DMS53 treated with DMSO at 0.1 percent for 48 hours (cell line): ENCODE measurements around the gene PRKAG2.
"Not testable (repeated sequence)": the region's sequence is repeated elsewhere in the genome, so short reads cannot be mapped to it uniquely, and the experiment has no call there.

ENCODE experiments used
- DNase-seq: peaks from one replicate; lab custom pipeline; 2025; ENCODE audit not compliant: unreplicated experiment; lab: John Stamatoyannopoulos, UW

The PRKAG2 gene

DNA sequence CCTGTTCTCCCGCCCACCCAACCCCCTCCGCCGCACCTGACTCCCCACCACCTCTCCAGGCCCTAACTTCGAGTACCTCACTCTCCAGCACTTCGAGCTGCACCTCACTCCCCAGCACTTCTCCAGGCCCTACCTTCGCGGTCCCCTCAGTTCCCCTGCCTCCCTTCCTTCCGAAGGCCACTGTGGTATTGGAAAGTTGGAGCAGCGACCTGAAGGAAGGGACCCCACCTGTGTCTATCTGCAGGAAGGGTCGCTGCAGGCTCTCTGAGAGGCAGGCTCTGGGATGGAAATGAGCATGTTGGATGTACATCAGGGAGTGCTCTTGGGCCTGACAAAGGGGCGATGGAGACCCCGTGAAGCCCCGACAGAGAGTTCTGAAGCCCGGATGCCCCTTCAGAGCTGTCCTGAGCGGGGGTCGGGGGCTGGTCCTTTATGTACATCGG, 122.2 kb downstream of the PRKAG2 start:
- no peak for DNase-seq

- peak; percentile 42 for DNase-seq
Observed at GRCh38 chr7:151754142-151754590, 122.7 kb downstream of the PRKAG2 start.

GRCh38 chr7:151752816-151753595, 123.9 kb downstream of the PRKAG2 start:
- no peak for DNase-seq

- no peak for DNase-seq
Observed at GRCh38 chr7:151752037-151752436, 124.9 kb downstream of the PRKAG2 start.

DNA sequence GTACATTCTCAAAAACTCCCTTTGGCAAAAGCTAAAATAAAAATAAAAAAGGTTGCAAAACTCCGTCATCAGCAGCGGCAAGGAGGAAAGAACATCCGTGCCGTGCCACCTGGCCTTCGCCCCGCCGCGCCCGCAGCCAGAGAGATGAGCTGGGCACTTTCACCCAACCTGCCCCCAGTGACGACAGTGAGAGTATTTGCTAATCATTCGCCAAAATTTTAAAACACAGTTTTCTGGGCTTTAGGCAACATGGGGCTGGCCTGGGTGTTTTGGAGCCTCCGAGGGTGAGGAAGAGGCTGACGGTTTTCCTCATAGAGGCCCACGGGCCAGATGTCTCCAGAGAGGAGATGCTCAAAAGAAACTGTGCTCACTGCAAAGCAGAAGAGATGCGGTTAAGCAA, 128.2 kb downstream of the PRKAG2 start:
- no peak for DNase-seq

DNA sequence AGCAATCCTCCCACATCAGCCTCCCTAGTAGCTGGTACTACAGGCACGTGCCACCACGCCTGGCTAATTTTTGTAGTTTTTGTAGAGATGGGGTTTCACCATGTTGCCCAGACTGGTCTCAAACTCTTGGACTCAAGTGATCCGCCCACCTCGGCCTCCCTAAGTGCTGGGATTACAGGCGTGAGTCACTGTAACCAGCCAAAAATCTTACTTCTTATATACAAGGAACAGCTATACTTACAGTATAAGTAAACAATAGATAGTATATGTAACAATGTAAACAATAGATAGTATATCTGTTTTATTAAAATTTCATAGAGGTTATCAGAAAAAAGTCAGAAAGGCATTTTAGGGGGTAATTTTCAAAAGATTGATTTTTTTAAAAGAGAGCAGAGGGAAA, 128.9 kb downstream of the PRKAG2 start:
- not testable (repeated sequence) for DNase-seq

DNA sequence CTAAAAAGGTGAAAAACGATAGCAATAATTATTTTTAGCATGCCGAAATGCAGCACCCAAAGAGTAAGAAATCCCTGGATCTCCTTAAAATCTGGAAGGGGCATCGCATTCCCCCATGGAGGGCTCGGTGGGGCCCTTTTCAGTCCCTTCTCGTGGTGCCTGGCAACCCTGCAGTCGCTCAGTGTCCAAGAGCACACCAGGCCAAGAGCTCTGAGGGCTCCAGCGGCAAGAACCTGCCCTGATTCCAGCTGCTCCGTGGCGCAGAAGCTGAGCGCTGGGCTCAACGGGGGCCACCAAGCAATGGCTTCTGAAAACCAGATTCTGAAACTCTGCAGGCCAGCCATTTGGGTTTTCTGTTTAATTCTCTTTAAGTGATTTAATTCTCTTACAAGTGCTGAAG, 131.2 kb downstream of the PRKAG2 start:
- no peak for DNase-seq

DNA sequence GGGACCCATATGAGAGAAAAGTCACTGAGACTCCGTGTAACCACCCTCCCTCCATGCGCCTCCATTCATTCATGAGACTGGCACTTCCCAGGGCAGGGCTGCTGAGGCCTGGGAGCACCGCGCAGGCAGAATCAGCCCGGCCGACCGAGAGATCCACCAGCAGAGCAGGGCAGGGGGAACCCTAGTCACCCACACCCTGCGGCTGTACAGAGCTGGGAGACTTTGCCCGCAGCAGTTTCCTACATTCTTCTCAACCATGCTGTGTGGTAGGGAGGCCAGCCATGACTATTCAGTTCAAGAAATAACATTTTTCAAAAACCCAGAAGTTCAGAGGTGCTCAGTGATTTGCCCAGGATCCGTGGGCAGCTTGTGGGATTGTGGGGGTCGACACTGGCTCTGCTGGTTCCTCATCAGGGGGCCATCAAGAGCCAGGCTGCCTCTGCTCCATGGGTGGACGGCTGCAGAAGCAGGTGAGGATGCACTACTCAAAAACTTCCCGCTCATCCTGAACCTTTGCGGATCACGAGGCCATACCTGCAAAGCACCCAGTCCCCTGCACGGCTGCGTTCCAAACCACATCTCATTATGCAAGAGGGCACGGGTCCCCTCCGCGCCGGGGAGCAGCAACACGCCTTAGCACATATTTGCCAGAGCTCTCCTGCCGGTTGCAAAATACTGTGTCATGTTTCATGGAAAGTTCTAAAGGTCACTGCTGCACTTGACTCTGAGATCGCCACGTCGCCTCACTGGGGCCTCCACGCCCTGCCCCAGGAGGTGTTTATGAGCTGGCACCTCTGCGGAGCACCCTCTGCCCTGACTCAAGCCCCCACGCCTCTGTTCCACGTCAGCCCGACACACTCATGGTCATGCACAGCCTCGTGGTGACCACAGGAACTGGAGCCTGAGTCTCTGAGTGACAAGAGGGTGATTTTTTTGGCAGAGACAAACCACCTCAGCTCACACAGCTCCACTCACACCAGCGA, 132.0 kb downstream of the PRKAG2 start:
- peak; percentile 45 for DNase-seq

DNA sequence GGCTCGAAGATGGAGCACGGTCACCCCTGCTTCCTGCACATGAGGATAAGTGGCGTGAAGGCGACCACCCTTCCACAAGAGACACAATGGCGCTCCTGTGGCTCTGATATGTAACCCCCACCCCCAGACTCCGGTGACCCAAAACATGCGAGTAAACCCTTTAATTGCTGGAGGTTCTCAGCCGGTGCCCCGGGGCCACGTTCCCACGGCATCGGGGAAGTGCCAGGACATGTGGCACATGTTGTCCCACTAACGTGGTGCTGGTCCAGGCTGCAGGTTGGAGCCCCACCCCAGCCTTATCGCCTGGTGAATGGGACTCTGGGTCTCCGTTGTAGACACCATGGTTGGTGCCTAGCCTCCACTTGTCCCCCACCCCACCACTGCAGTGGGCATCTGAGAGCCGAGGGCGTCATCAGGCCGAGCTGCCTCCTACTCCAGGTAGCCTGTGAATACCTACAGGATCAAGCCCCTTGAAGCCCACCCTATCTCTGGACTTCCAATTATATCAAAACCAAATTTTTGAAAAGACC, 132.8 kb downstream of the PRKAG2 start:
- no peak for DNase-seq

GRCh38 chr7:151743481-151743983, 133.4 kb downstream of the PRKAG2 start:
- no peak for DNase-seq

GRCh38 chr7:151742713-151743480, 134.0 kb downstream of the PRKAG2 start:
- DNase-seq: no peak

- no peak for DNase-seq
Observed at GRCh38 chr7:151741585-151741984, 135.3 kb downstream of the PRKAG2 start.

GRCh38 chr7:151740081-151740851, 136.6 kb downstream of the PRKAG2 start:
- no peak for DNase-seq

- DNase-seq: no peak
Observed at GRCh38 chr7:151738925-151739324, 138.0 kb downstream of the PRKAG2 start.

DNA sequence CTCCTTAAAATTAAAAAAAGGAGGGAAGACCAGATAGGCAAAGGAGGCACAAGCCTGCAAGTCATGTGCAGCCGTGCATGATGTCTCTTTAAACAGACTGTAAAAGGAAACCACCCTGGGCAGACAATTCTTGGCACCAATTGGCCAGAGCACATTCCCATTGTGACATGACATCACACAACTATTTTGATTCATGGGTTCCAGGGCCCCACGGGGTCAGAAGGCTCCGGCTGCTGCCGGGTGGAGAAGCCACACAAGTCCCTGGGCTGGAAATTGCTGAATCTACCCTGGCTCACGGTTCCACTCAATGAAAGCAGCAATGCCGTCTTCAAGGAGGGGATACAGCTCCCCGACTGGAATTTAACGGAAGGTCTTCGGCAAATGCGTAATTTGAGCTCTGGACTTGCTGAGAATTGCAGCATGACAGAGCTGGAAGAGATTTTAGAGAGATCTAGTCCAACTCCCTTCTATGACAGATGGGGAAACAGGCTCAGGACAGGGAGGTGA, 140.5 kb downstream of the PRKAG2 start:
- peak; percentile 94 for DNase-seq

GRCh38 chr7:151735851-151736402, 141.0 kb downstream of the PRKAG2 start:
- peak; percentile 57 for DNase-seq

GRCh38 chr7:151735186-151735850, 141.6 kb downstream of the PRKAG2 start:
- DNase-seq: no peak

- no peak for DNase-seq
Observed at GRCh38 chr7:151732834-151733592, 143.9 kb downstream of the PRKAG2 start.
